ENCODE data around the gene SRSF10. TPM values are rescaled to one million over a fixed set of nuclear protein-coding genes. Genes with fewer than 3 reads are reported as not detected.

Gene SRSF10
- total RNA-seq, 1 experiment from 2014 or later: 107 TPM

Other genes with a start within 250 kb of the SRSF10 start
- gene ELOA, start 236.9 kb downstream of the SRSF10 start, total RNA-seq (2014; rRNA removed; shearing (Covaris generic)): 48.9 and 57.0 TPM in 2 replicates
- gene PITHD1, start 201.9 kb downstream of the SRSF10 start, total RNA-seq (2014; rRNA removed; shearing (Covaris generic)): 42.3 and 47.0 TPM in 2 replicates
- gene LYPLA2, start 189.2 kb downstream of the SRSF10 start, total RNA-seq (2014; rRNA removed; shearing (Covaris generic)): 62.6 and 74.3 TPM in 2 replicates
- gene GALE, start 179.6 kb downstream of the SRSF10 start, total RNA-seq (2014; rRNA removed; shearing (Covaris generic)): 58.3 and 67.8 TPM in 2 replicates
- gene HMGCL, start 154.9 kb downstream of the SRSF10 start, total RNA-seq (2014; rRNA removed; shearing (Covaris generic)): 40.7 and 45.7 TPM in 2 replicates
- 38.8 and 40.9 TPM in 2 replicates for gene FUCA1, start 112.0 kb downstream of the SRSF10 start, total RNA-seq (2014; rRNA removed; shearing (Covaris generic))
- gene CNR2, start 67.0 kb downstream of the SRSF10 start, total RNA-seq (2014; rRNA removed; shearing (Covaris generic)): not detected in 2 replicates
- 111 and 115 TPM in 2 replicates for gene PNRC2, start 20.5 kb downstream of the SRSF10 start, total RNA-seq (2014; rRNA removed; shearing (Covaris generic))
- gene MYOM3, start 131.8 kb upstream of the SRSF10 start, total RNA-seq (2014; rRNA removed; shearing (Covaris generic)): under 0.01 and 0.12 TPM in 2 replicates
- gene IL22RA1, start 162.8 kb upstream of the SRSF10 start, total RNA-seq (2014; rRNA removed; shearing (Covaris generic)): 1.6 and 2.3 TPM in 2 replicates
- 11.7 and 12.8 TPM in 2 replicates for gene IFNLR1, start 207.0 kb upstream of the SRSF10 start, total RNA-seq (2014; rRNA removed; shearing (Covaris generic))

Measured in RPMI7951 (cell line).